Measurements from ENCODE around the gene ARHGAP44. TPM values are rescaled to one million over a fixed set of nuclear protein-coding genes. Genes with fewer than 3 reads are reported as not detected.

ARHGAP44 gene
- total and polyA plus RNA-seq, 2 of the 4 experiments (the other 2 are of a cell fraction), result 0.54 to 1.0 TPM

GRCh38 chr17:13027246-13027645, 237.9 kb downstream of the ARHGAP44 start:
- Histone ChIP-seq H3K18ac (ENCODE audit: low read depth, low read length) (no peak overlapping the region), H2AK9ac (replicated peaks; ENCODE audit: low read depth, low read length, poor library complexity) (no peak overlapping the region), H3K4ac (ENCODE audit: low read depth, low read length) (no peak overlapping the region), H3K27me3 (ENCODE audit: control insufficient read depth, insufficient read depth, low read length) (peaks cover 2% of the 10 kb centered on the region; the same call in 1 of the 2 replicates), H4K8ac (ENCODE audit: low read depth in 2 of 2, low read length in 2 of 2) (no peak overlapping the region), H3K4me1 (ENCODE audit: control insufficient read depth, insufficient read depth, low read length) (no peaks in the 10 kb centered on the region), H3K9me1 (ENCODE audit: insufficient read depth, low read length) (peaks cover 7% of the 10 kb centered on the region; the same call in 1 of the 2 replicates), H3K4me2 (ENCODE audit: low read depth, low read length) (no peak overlapping the region), H2BK20ac (ENCODE audit: low read depth, low read length) (no peak overlapping the region), H4K20me1 (ENCODE audit: insufficient read depth, low read length) (no peaks in the 10 kb centered on the region), H3K56ac (ENCODE audit: extremely low read depth, insufficient read depth, low read length) (no peak overlapping the region), H2BK15ac (ENCODE audit: low read depth, low read length) (no peak overlapping the region), H3K9ac (ENCODE audit: low read depth, low read length) (no peak overlapping the region), H3K79me1 (ENCODE audit: low read depth in 1 of 2, low read length in 2 of 2) (no peaks in the 10 kb centered on the region), H2AFZ (replicated peaks; ENCODE audit: low read length, poor library complexity) (no peak overlapping the region), H3K9me3 (ENCODE audit: control insufficient read depth, insufficient read depth, low read length) (no peaks in the 10 kb centered on the region), H3K36me3 (ENCODE audit: control insufficient read depth, insufficient read depth, low read length) (no peaks in the 10 kb centered on the region), H3K23ac (ENCODE audit: low read depth, low read length) (no peak overlapping the region), H3K4me3 (ENCODE audit: insufficient read depth, low read depth, low read length) (no peak overlapping the region), H2BK120ac (ENCODE audit: low read depth, low read length) (no peak overlapping the region), H4K5ac (ENCODE audit: low read depth, low read length) (no peak overlapping the region), H3K14ac (replicated peaks; ENCODE audit: low read depth, low read length) (no peak overlapping the region), H4K91ac (ENCODE audit: insufficient read depth, low read depth, low read length) (no peak overlapping the region), H2AK5ac (ENCODE audit: low read depth, low read length) (no peak overlapping the region), H2BK5ac (ENCODE audit: low read depth, low read length, poor library complexity, severe bottlenecking) (no peak overlapping the region), H3K27ac (ENCODE audit: insufficient read depth, low read length) (no peak overlapping the region)
- DNase-seq (peak; percentile 29), ATAC-seq (ENCODE audit: low read depth) (no peak)
- no peak for TF ChIP-seq MXI1 (IDR thresholded peaks at IDR 0.05; ENCODE audit: borderline replicate concordance, low read depth, low read length)
- TF ChIP-seq, protein P1, sequence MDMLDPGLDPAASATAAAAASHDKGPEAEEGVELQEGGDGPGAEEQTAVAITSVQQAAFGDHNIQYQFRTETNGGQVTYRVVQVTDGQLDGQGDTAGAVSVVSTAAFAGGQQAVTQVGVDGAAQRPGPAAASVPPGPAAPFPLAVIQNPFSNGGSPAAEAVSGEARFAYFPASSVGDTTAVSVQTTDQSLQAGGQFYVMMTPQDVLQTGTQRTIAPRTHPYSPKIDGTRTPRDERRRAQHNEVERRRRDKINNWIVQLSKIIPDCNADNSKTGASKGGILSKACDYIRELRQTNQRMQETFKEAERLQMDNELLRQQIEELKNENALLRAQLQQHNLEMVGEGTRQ (IDR thresholded peaks at IDR 0.05; ENCODE audit: low read depth, low read length), result no peak
- no peak for TF ChIP-seq CTCF (conservative IDR thresholded peaks at IDR 0.05; ENCODE audit: low read depth, low read length)
- TF ChIP-seq FOS (IDR thresholded peaks at IDR 0.05; ENCODE audit: low read depth, low read length), result no peak
- no peak for TF ChIP-seq RCOR1 (IDR thresholded peaks at IDR 0.05; ENCODE audit: insufficient replicate concordance, low read length)
- no peak for TF ChIP-seq RFX5 (IDR thresholded peaks at IDR 0.05; ENCODE audit: low read depth, low read length)
- TF ChIP-seq RAD21 (IDR thresholded peaks at IDR 0.05; ENCODE audit: low read length), result no peak
- TF ChIP-seq ELK1 (IDR thresholded peaks at IDR 0.05; ENCODE audit: borderline replicate concordance, low read depth, low read length), result no peak
- intact Hi-C loops (cut with micrococcal nuclease) (no loop called here), dilution Hi-C loops (cut with HindIII; ENCODE audit: low sequenced_read_pairs, unreplicated experiment) (no loop called here), in situ Hi-C loops (cut with MboI; ENCODE audit: low sequenced_read_pairs) (no loop called here)
- ChIA-PET POLR2A (ENCODE audit: unreplicated experiment) (no interaction called here), CTCF (no interaction called here)
- no TSS peak for BruUV-seq (replicated peaks)
- WGBS, 2 experiments (ENCODE audit: extremely low coverage in 2 of 2, insufficient read length in 1 of 2), result 80% methylated on average over 1 of the region's 5 CpGs; no CpG with 5 or more reads in 1 of the 2 experiments

Data from IMR-90 (cell line).